WTC11 (cell line): Measurements from ENCODE around the gene KDR. TPM values are rescaled to one million over a fixed set of nuclear protein-coding genes. Genes with fewer than 3 reads are reported as not detected.

Experiments used
- ATAC-seq: fragments of 200-7000 bp; cut with Tn5 transposase; 2 replicates; pipeline ENCODE4 v1.10.0; 2021; ENCODE audit warnings: mild to moderate bottlenecking, moderate library complexity
- CTCF ChIA-PET: fragments of 300-600 bp; sonication (Branson Sonifier 250); formaldehyde crosslinking; loops from one replicate; lab custom pipeline; 2021; ENCODE audit warnings: antibody characterized with exemption; lab: Charles Lee
- POLR2A ChIA-PET: fragments of 350-600 bp; sonication (Branson Sonifier 250); formaldehyde crosslinking; loops from one replicate; lab custom pipeline; 2021; ENCODE audit warnings: antibody characterized with exemption; lab: Charles Lee
- DNase-seq: peaks from one replicate; pipeline ENCODE4 v3.0.0; 2021; ENCODE audit warnings: low spot score
- H3K27ac Mint-ChIP-seq: 2 replicates; pipeline ENCODE4 v1.8.0; 2021; ENCODE audit warnings: mixed read lengths
- H3K27me3 Mint-ChIP-seq: 2 replicates; pipeline ENCODE4 v1.8.0; 2021; ENCODE audit warnings: low read depth, mild to moderate bottlenecking, moderate library complexity, mixed read lengths
- H3K36me3 Mint-ChIP-seq: 2 replicates; pipeline ENCODE4 v1.8.0; 2021; ENCODE audit warnings: mixed read lengths
- H3K4me1 Mint-ChIP-seq: 2 replicates; pipeline ENCODE4 v1.8.0; 2022; ENCODE audit warnings: mixed read lengths
- H3K4me3 Mint-ChIP-seq: 2 replicates; pipeline ENCODE4 v1.8.0; 2021; ENCODE audit warnings: mild to moderate bottlenecking, moderate library complexity, mixed read lengths
- H3K9me3 Mint-ChIP-seq: 2 replicates; pipeline ENCODE4 v1.8.0; 2021; ENCODE audit warnings: mixed read lengths
- CREB1 ChIP-seq: sonication (generic); formaldehyde crosslinking; IDR thresholded peaks from 2 replicates; pipeline ENCODE4 v1.8.0; 2023; ENCODE audit warnings: mild to moderate bottlenecking, missing genetic modification reagents
- CTCF ChIP-seq: fragments of 200-600 bp; IDR thresholded peaks from 2 replicates; pipeline ENCODE4 v1.8.0; 2022; ENCODE audit warnings: antibody characterized with exemption
- FOXK1 ChIP-seq: sonication (generic); formaldehyde crosslinking; IDR thresholded peaks from 2 replicates; pipeline ENCODE4 v1.8.0; 2022; ENCODE audit warnings: mild to moderate bottlenecking, moderate library complexity, missing genetic modification reagents
- FOXP1 ChIP-seq: sonication (generic); formaldehyde crosslinking; IDR thresholded peaks from 2 replicates; pipeline ENCODE4 v1.8.0; 2022; ENCODE audit warnings: missing genetic modification reagents, mild to moderate bottlenecking, moderate library complexity, borderline replicate concordance
- HMGA2 ChIP-seq: fragments of 250-450 bp; sonication (Bioruptor Pico); IDR thresholded peaks from 2 replicates; pipeline ENCODE4 v1.4.0; 2021; ENCODE audit warnings: mild to moderate bottlenecking, moderate library complexity
- HMGXB4 ChIP-seq: sonication (generic); formaldehyde crosslinking; IDR thresholded peaks from 2 replicates; pipeline ENCODE4 v1.8.1; 2023; ENCODE audit warnings: mild to moderate bottlenecking, moderate library complexity, missing genetic modification reagents
- KAT7 ChIP-seq: sonication (generic); formaldehyde crosslinking; IDR thresholded peaks from 2 replicates; pipeline ENCODE4 v1.8.1; 2023; ENCODE audit warnings: missing genetic modification reagents, mild to moderate bottlenecking, borderline replicate concordance
- NR2C2 ChIP-seq: sonication (generic); formaldehyde crosslinking; IDR thresholded peaks from 2 replicates; pipeline ENCODE4 v1.8.0; 2022; ENCODE audit warnings: mild to moderate bottlenecking, missing genetic modification reagents
- PRRX2 ChIP-seq: fragments of 250-450 bp; sonication (Bioruptor Pico); IDR thresholded peaks from 2 replicates; pipeline ENCODE4 v1.8.0; 2021; ENCODE audit warnings: mild to moderate bottlenecking
- SOX15 ChIP-seq: fragments of 250-450 bp; sonication (Bioruptor Pico); IDR thresholded peaks from 2 replicates; pipeline ENCODE4 v1.9.0; 2021; ENCODE audit warnings: mild to moderate bottlenecking
- TCF7 ChIP-seq: sonication (generic); formaldehyde crosslinking; IDR thresholded peaks from 2 replicates; pipeline ENCODE4 v1.8.0; 2022; ENCODE audit warnings: mild to moderate bottlenecking, low read depth, missing genetic modification reagents, moderate library complexity
- TEAD1 ChIP-seq: sonication (generic); formaldehyde crosslinking; IDR thresholded peaks from 2 replicates; pipeline ENCODE4 v1.8.0; 2022; ENCODE audit warnings: mild to moderate bottlenecking, missing genetic modification reagents
- TEAD4 ChIP-seq: sonication (generic); formaldehyde crosslinking; IDR thresholded peaks from 2 replicates; pipeline ENCODE4 v1.8.0; 2022; ENCODE audit warnings: mild to moderate bottlenecking, missing genetic modification reagents
- TP53 ChIP-seq: sonication (generic); formaldehyde crosslinking; IDR thresholded peaks from 2 replicates; pipeline ENCODE4 v1.8.1; 2023; ENCODE audit warnings: mild to moderate bottlenecking, missing genetic modification reagents
- ZMAT4 ChIP-seq: fragments of 250-450 bp; sonication (Bioruptor Pico); IDR thresholded peaks from 2 replicates; pipeline ENCODE4 v1.9.0; 2021; ENCODE audit warnings: mild to moderate bottlenecking
- ZNF219 ChIP-seq: sonication (generic); formaldehyde crosslinking; IDR thresholded peaks from 2 replicates; pipeline ENCODE4 v1.8.0; 2023; ENCODE audit warnings: missing genetic modification reagents, mild to moderate bottlenecking, borderline replicate concordance
- ZNF232 ChIP-seq: sonication (generic); formaldehyde crosslinking; IDR thresholded peaks from 2 replicates; pipeline ENCODE4 v1.8.0; 2022; ENCODE audit warnings: mild to moderate bottlenecking, missing genetic modification reagents
- ZNF281 ChIP-seq: sonication (generic); formaldehyde crosslinking; IDR thresholded peaks from 2 replicates; pipeline ENCODE4 v1.8.0; 2023; ENCODE audit warnings: mild to moderate bottlenecking, missing genetic modification reagents
- ZNF396 ChIP-seq: fragments of 250-450 bp; sonication (Bioruptor Pico); IDR thresholded peaks from 2 replicates; pipeline ENCODE4 v1.8.0; 2021; ENCODE audit warnings: mild to moderate bottlenecking, moderate library complexity, borderline replicate concordance
- ZNF416 ChIP-seq: fragments of 250-450 bp; sonication (Bioruptor Pico); IDR thresholded peaks from 2 replicates; pipeline ENCODE4 v1.9.0; 2021; ENCODE audit warnings: mild to moderate bottlenecking, inconsistent platforms
- total RNA-seq: library from RNA; stranded (reverse); gene quantifications from 3 replicates; pipeline ENCODE4 v1.2.3, GENCODE V29; 2021
- TF ChIP-seq, protein P1 (sequence below): sonication (generic); formaldehyde crosslinking; IDR thresholded peaks from 2 replicates; pipeline ENCODE4 v1.8.0; 2022; ENCODE audit warnings: mild to moderate bottlenecking, missing genetic modification reagents
- TF ChIP-seq, protein P2 (sequence below): sonication (generic); formaldehyde crosslinking; IDR thresholded peaks from 2 replicates; pipeline ENCODE4 v1.8.1; 2022; ENCODE audit warnings: mild to moderate bottlenecking, moderate library complexity, missing genetic modification reagents

Gene KDR
- total RNA-seq, 1 experiment from 2014 or later: 80.8 TPM

DNA sequence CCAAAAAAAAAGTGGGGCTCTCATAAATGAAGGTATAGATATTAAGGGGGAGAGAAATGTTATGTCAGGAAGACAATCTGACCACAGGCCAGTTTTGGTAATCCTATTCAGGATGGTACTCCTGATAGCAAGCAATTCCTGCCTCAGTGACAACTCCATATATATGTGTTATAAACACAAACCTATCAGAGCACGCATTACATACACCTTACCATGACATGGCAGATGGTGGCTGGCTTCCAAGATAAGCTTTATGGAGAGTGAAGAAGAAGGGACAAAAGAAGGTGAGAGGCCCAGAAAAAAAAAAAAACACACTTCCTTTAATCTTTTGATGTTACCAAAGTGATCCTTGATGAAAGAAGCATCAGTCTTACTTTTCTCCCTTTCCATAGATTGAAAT lies 29.5 kb upstream of the KDR start (continued):
- TF ChIP-seq CTCF (no peak), HMGXB4 (no peak), TEAD1 (CRISPR knock-in tag) (no peak), ZNF396 (CRISPR knock-in tag) (no peak), ZNF416 (CRISPR knock-in tag) (no peak), PRRX2 (CRISPR knock-in tag) (no peak), KAT7 (CRISPR knock-in tag) (no peak), TEAD4 (CRISPR knock-in tag) (no peak), FOXK1 (CRISPR knock-in tag) (no peak), TP53 (CRISPR knock-in tag) (no peak), ZNF232 (CRISPR knock-in tag) (no peak), FOXP1 (CRISPR knock-in tag) (no peak)
- TF ChIP-seq, protein P1, sequence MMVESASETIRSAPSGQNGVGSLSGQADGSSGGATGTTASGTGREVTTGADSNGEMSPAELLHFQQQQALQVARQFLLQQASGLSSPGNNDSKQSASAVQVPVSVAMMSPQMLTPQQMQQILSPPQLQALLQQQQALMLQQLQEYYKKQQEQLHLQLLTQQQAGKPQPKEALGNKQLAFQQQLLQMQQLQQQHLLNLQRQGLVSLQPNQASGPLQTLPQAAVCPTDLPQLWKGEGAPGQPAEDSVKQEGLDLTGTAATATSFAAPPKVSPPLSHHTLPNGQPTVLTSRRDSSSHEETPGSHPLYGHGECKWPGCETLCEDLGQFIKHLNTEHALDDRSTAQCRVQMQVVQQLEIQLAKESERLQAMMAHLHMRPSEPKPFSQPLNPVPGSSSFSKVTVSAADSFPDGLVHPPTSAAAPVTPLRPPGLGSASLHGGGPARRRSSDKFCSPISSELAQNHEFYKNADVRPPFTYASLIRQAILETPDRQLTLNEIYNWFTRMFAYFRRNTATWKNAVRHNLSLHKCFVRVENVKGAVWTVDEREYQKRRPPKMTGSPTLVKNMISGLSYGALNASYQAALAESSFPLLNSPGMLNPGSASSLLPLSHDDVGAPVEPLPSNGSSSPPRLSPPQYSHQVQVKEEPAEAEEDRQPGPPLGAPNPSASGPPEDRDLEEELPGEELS (CRISPR knock-in tag): no peak

DNA sequence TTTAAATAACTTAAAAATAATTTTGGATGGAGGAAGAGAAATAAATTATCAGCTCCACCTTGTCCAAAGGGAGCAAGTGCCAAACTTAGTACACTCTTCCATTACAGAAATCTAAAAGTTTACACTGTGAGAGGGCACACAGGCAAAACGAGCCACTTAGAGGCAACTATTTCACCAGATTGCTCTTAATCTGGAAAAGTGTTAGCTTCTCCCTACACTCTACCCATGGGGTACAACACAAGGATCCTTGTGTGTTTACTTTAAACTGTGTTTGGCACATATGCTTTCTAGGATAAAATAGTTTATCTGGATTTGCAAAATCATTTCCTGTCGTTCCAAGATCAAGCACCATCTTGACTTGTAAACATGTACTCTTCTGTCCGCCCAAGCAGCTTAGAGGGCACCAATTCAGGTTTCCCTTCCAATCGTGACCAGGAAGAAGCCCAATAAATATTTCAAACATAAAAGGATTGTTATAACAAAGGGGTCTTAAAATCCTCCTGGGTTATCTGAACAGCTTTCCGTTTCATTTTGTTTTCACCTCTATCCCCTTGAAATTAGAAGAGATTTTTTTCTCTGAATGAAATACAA lies 29.0 kb upstream of the KDR start:
- Mint-ChIP-seq H3K27ac (no peak overlapping the region), H3K4me3 (no peak overlapping the region), H3K4me1 (peaks cover 9% of the 10 kb centered on the region; the same call in 1 of the 2 replicates), H3K36me3 (no peaks in the 10 kb centered on the region), H3K9me3 (peaks cover 16% of the 10 kb centered on the region)
- no peak for DNase-seq
- CTCF ChIA-PET: no interaction called here
- TF ChIP-seq FOXP1 (CRISPR knock-in tag) (no peak), ZNF219 (no peak), ZNF281 (CRISPR knock-in tag) (no peak), ZMAT4 (CRISPR knock-in tag) (no peak), NR2C2 (CRISPR knock-in tag) (no peak), TCF7 (CRISPR knock-in tag) (no peak), CREB1 (CRISPR knock-in tag) (no peak), HMGA2 (CRISPR knock-in tag) (no peak), KAT7 (CRISPR knock-in tag) (no peak), SOX15 (no peak)
- TF ChIP-seq, protein P2, sequence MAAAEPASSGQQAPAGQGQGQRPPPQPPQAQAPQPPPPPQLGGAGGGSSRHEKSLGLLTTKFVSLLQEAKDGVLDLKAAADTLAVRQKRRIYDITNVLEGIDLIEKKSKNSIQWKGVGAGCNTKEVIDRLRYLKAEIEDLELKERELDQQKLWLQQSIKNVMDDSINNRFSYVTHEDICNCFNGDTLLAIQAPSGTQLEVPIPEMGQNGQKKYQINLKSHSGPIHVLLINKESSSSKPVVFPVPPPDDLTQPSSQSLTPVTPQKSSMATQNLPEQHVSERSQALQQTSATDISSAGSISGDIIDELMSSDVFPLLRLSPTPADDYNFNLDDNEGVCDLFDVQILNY (CRISPR knock-in tag): no peak
- TF ChIP-seq, all 79 proteins: peak for 0
- POLR2A ChIA-PET: no interaction called here
- H3K27me3 Mint-ChIP-seq: peaks cover 9% of the 10 kb centered on the region
- no peak for ATAC-seq
